HEK293T (cell line): ENCODE data around the gene MBL2.

ENCODE experiments used
- ELF4 ChIP-seq: fragments of 450-650 bp; IDR thresholded peaks from 2 replicates; pipeline ENCODE4 v1.6.1; 2017; ENCODE audit warnings: antibody characterized with exemption
- FOXA1 ChIP-seq: fragments of 450-650 bp; IDR thresholded peaks from 2 replicates; pipeline ENCODE4 v1.6.1; 2016; ENCODE audit warnings: mild to moderate bottlenecking
- FOXM1 ChIP-seq: fragments of 450-650 bp; IDR thresholded peaks from 2 replicates; pipeline ENCODE4 v1.6.1; 2017; ENCODE audit warnings: mild to moderate bottlenecking, borderline replicate concordance
- PKNOX1 ChIP-seq: fragments of 450-650 bp; IDR thresholded peaks from 2 replicates; pipeline ENCODE4 v1.6.1; 2016
- ZNF384 ChIP-seq: fragments of 450-650 bp; IDR thresholded peaks from 2 replicates; pipeline ENCODE4 v1.6.1; 2016

DNA sequence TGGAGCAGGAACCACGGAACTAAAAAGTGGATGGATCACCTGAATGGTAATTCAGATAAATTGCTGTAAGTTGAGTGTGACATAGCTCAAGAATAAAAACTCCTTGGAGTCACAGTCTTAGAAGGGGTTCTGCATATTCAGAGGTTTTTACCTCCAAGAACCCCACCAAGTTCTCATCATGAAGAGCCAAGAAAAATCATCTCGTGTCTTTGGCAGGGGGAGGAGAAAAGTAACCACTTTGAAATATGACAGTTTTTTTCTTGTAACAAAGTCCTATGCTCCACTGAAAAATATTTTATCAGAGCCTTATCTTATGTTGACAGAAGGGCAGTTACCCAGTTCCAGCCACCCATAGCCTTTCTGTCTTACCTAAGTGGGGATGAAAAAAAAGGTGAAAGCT lies 38.2 kb upstream of the MBL2 start:
- no peak for TF ChIP-seq ZNF384
- no peak for TF ChIP-seq FOXA1
- TF ChIP-seq ELF4: no peak
- TF ChIP-seq FOXM1: no peak
- TF ChIP-seq PKNOX1: no peak
